GM19438 (cell line): ENCODE data around the gene CD44.
"Not testable (repeated sequence)": the region's sequence is repeated elsewhere in the genome, so short reads cannot be mapped to it uniquely, and the experiment has no call there.

Experiments used
- ATAC-seq: cut with Tn5 transposase; IDR thresholded peaks from one replicate; pipeline ENCODE4 v1.9.1; 2021; ENCODE audit warnings: low read depth; ENCODE audit not compliant: unreplicated experiment

The CD44 gene

DNA sequence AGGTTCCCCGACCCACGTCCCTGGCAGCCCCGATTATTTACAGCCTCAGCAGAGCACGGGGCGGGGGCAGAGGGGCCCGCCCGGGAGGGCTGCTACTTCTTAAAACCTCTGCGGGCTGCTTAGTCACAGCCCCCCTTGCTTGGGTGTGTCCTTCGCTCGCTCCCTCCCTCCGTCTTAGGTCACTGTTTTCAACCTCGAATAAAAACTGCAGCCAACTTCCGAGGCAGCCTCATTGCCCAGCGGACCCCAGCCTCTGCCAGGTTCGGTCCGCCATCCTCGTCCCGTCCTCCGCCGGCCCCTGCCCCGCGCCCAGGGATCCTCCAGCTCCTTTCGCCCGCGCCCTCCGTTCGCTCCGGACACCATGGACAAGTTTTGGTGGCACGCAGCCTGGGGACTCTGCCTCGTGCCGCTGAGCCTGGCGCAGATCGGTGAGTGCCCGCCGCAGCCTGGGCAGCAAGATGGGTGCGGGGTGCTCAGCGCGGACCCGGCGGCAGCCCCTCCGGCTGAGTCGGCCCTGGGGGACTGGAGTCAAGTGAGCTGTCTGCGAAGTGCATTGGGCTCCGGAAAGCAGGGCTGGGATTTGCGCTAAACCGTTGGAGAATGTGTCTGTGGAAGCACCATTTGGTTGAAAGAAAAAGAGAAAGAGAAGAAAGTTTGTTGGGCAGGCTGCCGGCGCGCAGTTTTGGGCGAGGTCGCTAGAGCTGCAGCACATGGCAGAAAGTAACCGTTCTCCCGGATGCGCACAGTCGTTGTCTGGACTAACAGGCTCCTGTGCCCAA, at the start of gene CD44:
CD44 (plus strand) TSS at position 229 of the 779 bp plus-strand sequence; CDS start at position 362, 133 bp downstream.
- peak; percentile 36 for ATAC-seq

- ATAC-seq, result peak; percentile 66
Measured at GRCh38 chr11:35089666-35090065, 49.3 kb upstream of the CD44 start.

- no peak for ATAC-seq
Measured at GRCh38 chr11:35090125-35090524, 48.8 kb upstream of the CD44 start.

GRCh38 chr11:35090991-35091390, 48.0 kb upstream of the CD44 start:
- ATAC-seq, result not testable (repeated sequence)

DNA sequence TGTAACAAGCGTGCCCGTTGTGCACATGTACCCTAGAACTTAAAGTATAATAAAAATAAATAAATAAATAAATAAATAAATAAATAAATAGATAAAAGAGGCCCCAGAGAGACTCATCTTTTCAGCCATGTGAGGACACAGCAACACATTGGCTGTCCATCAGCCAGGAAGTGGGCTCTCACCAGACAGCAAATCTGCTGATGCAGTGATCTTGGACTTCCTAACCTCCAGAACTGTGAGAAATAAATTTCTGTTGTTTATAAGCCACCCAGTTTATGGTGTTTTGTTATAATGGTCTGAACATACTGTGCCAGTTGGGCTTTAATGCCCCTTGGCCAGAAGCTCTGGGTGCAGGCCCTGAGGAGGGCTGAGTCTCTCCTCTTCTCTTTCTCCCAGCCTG, 42.2 kb upstream of the CD44 start:
- no peak for ATAC-seq

GRCh38 chr11:35097814-35098455, 41.0 kb upstream of the CD44 start:
- ATAC-seq, result no peak

DNA sequence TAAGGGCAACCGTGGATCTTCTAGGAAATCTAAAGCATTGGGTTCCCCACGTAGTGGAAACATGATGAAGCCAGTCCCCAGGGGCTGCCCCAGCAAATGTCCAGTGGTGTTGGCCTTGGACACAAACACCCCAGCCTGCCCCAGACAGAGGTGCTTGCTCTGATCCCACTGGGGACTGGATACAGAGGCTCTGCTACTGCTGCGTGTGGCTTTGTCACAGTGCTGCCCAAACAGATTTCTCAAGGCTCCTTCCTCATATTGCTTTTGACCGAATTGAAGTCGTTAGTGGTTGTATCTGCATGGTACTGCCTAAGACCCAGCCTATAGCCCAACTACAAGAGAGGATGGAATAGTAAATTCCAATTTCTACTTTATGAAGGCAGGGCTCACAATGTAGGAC, 40.1 kb upstream of the CD44 start:
- ATAC-seq, result no peak

GRCh38 chr11:35099278-35100012, 39.5 kb upstream of the CD44 start:
- ATAC-seq, result no peak

DNA sequence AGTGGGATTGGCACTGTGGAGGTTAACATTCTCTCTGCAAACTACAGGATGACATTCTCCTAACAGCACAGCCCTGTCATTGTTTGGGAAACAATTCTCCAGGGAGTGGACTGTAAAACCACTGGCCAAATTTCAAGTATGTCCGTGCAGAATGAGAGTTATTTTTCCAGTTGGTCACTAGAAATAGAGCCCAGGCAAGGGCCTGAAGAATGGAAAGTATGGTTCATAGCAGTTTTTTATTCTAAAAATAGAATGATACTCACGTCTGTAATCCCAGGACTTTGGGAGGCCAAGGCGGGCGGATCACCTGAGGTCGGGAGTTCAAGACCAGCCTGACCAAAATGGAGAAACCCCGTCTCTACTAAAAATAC, 39.0 kb upstream of the CD44 start:
- no peak for ATAC-seq

DNA sequence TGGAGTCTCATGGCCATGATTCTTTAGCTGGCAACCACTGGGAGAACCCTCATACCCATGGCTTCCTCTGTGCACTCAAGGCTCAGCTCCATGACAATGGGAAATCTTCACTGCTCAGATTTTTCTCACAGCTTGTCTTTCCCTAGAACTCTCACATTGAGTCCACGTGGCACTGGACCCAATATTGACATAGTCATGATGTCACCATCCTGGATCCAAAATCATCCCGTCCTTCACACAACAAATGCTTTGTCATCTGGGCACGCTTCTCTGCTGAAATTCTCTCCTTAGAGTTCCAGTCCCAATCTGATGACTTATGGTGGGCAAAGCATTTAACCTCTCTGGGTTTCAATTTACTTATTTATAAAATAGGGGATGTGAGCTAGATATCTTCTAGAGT, 37.7 kb upstream of the CD44 start:
- ATAC-seq, result no peak

DNA sequence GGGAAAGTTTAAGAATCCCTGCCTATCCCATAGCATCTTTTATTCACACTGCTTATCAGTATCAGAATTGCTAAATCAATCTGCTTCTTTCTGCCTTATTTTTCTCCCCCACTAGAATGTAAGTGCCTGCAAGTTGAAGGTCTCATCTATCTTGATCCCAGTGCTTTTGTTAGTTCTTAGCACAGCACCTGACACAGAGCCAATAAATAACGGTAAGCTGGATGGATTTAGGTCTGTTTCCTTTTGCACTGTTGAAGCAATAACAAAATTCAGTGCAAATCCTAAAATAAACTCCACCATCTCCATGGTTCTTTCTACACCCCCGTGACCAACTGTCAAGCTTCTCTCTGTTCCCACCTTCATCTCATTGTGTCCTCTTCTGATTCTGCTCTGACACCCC, 36.7 kb upstream of the CD44 start:
- no peak for ATAC-seq

- ATAC-seq, result no peak
Measured at GRCh38 chr11:35103366-35104208, 35.4 kb upstream of the CD44 start.

GRCh38 chr11:35104655-35105054, 34.3 kb upstream of the CD44 start:
- no peak for ATAC-seq

DNA sequence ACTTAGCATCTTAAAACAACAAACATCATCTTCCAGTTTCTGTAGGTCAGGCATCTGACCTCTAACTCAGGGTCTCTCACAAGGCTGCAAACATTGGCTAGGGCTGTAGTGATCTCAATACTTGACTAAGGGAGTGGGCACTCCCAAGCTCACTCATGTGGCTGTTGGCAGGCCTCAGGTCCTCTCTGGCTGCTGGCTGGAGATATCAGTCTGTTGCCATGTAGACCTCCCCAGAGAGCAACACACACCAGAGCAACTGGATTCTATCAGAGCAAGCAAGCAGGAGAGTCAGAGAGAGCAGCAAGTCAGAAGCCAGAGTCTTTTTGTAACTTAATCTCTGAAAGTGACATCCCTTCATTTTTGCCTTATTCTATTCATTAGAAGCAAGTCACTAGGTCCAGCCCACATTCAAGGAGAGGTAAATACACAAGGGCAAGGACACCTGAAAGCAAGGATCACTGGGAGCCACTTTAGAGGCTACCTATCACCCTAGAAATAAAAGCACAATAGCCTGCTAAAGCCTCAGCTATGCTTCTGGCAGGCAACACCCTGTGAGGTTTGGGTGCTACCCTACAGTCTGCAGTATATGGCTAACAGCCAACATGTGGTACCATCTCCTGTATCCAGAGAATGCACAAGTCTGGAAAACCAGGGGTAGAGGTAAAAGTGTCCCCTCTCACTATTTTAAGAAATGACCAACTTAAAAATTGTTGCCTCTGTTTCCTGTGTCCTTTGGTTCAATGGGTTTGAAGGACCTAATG, 33.5 kb upstream of the CD44 start:
- no peak for ATAC-seq

- ATAC-seq, result peak; percentile 82
Measured at GRCh38 chr11:35106595-35106994, 32.4 kb upstream of the CD44 start.

- no peak for ATAC-seq
Measured at GRCh38 chr11:35107861-35108260, 31.1 kb upstream of the CD44 start.

DNA sequence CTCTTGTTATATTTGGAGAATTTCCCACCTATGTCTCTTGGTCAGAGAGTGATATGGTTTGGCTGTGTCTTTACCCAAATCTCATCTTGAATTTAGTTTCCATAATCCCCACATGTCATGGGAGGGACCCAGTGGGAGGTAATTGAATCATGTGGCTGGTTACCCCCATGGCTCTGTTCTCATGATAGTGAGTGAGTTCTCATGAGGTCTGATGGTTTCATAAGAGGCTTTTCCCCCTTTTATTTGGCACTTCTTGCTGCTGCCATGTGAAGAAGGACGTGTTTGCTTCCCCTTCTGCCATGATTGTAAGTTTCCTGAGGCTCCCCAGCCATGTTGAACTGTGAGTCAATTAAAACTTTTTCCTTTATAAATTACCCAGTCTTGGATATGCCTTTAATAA, 30.6 kb upstream of the CD44 start:
- ATAC-seq, result not testable (repeated sequence)

DNA sequence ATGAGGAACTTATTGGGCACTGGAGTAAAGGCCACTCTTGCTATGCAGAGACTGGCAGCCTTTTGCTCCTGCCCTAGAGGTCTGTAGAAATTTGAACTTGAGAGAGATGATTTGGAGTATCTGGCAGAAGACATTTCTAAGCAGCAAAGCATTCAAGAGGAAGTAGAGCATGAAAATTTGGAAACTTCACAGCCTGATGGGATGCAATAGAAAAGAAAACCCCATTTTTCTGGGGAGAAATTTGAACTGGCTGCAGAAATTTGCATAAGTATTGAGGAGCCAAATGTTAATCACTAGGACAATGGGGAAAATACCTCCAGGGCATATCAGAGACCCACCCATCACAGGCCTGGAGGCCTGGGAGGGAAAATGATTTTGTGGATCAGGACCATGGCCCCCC, 29.9 kb upstream of the CD44 start:
- no peak for ATAC-seq

DNA sequence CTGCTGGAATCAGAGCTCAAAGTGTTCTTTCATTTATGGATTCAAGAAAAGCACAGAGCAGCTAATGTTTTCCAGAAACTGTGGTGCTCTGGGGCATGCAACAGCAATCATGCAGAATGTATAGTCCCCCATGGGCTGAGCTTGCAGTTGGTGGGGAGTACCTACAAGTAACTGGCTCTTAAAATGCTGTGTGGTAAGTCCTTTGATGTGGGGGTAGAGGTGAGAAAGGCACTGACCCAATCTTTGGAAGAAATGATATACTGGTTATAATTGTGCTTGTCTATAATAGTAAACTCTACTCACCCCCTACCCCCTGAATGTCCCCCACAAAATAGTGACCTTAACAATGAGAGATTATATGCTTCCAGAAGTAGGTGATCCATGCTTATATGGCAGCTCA, 29.1 kb upstream of the CD44 start:
- ATAC-seq, result no peak
